ENCODE results near the gene RNF182.

RNF182 gene

DNA sequence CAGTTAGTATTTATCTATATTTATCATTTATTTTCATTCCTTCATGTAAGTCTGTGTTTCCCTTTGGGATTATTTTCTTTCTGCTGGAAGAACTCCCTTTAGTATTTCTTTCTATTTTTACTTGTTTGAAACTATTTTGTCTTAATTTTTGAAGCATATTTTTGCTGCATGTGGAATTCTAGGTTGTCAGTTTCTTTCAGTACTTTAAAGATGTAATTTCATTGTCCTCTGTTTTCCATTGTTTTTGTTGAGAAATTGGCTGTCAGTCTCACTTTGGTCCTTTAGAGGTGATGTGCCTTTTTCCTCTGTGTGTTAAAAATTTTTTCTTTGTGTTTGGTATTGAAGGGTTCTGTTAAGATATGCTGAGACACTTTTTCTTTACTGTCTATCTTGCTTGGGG, 17.1 kb downstream of the RNF182 start:
- no peaks in the 10 kb centered on the region for H3K9me2 ChIP-seq (replicated peaks; ENCODE audit: control insufficient read depth, low read length)
- H3K9me3 ChIP-seq (ENCODE audit: control insufficient read depth, insufficient read depth, low read length): 0 out of 2 replicates have a peak, but pooled peaks cover 4% of the 10 kb centered on the region
- H3K4me3 ChIP-seq (ENCODE audit: low read length): no peak overlapping the region
- H3K27ac ChIP-seq (ENCODE audit: low read depth, low read length): no peak overlapping the region
- no peaks in the 10 kb centered on the region for H3K36me3 ChIP-seq (ENCODE audit: control insufficient read depth, low read length)
- no peaks in the 10 kb centered on the region for H4K20me1 ChIP-seq (ENCODE audit: control insufficient read depth, insufficient read depth, low read depth, low read length)
- TF ChIP-seq, protein P1, sequence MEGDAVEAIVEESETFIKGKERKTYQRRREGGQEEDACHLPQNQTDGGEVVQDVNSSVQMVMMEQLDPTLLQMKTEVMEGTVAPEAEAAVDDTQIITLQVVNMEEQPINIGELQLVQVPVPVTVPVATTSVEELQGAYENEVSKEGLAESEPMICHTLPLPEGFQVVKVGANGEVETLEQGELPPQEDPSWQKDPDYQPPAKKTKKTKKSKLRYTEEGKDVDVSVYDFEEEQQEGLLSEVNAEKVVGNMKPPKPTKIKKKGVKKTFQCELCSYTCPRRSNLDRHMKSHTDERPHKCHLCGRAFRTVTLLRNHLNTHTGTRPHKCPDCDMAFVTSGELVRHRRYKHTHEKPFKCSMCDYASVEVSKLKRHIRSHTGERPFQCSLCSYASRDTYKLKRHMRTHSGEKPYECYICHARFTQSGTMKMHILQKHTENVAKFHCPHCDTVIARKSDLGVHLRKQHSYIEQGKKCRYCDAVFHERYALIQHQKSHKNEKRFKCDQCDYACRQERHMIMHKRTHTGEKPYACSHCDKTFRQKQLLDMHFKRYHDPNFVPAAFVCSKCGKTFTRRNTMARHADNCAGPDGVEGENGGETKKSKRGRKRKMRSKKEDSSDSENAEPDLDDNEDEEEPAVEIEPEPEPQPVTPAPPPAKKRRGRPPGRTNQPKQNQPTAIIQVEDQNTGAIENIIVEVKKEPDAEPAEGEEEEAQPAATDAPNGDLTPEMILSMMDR (IDR thresholded peaks at IDR 0.05; ENCODE audit: low read depth, low read length, poor library complexity, severe bottlenecking): no peak
- no peak for TF ChIP-seq EZH2phosphoT487 (IDR thresholded peaks at IDR 0.05; ENCODE audit: borderline replicate concordance, low read length)
- peaks cover 3% of the 10 kb centered on the region for H3K27me3 ChIP-seq (ENCODE audit: control insufficient read depth, low read length)
- no peaks in the 10 kb centered on the region for H3F3A ChIP-seq (ENCODE audit: control insufficient read depth, insufficient read depth)
- no peaks in the 10 kb centered on the region for H3K79me2 ChIP-seq (ENCODE audit: control insufficient read depth, low read length)
- H3K4me2 ChIP-seq (ENCODE audit: low read length): no peak overlapping the region
- no peaks in the 10 kb centered on the region for H3K4me1 ChIP-seq (ENCODE audit: control insufficient read depth, low read length)

DNA sequence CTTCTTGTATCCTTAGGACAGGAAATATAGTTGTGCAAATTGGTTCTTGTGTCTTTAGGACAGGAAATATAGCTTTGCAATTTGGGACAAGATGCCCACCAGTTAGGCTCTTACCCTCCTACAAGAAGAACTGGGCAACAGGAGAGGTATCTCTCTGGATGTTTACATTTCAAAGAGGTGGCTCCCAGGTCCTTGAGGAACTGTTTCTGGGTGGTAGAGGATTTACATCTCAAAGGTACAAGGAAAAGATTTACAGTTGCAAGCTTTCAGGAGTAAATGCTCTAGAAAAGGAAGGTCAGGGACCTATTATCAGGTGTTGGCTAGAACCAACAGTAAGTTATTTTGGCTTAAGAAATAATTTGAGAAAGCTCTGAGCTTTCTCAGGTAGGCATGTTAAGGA, 19.2 kb downstream of the RNF182 start:
- no peak overlapping the region for H3K4me2 ChIP-seq (ENCODE audit: low read length)
- TF ChIP-seq EZH2phosphoT487 (IDR thresholded peaks at IDR 0.05; ENCODE audit: borderline replicate concordance, low read length): no peak
- TF ChIP-seq, protein P1 (IDR thresholded peaks at IDR 0.05; ENCODE audit: low read depth, low read length, poor library complexity, severe bottlenecking): no peak
- no peaks in the 10 kb centered on the region for H4K20me1 ChIP-seq (ENCODE audit: control insufficient read depth, insufficient read depth, low read depth, low read length)
- H3K9me3 ChIP-seq (ENCODE audit: control insufficient read depth, insufficient read depth, low read length): peaks cover 8% of the 10 kb centered on the region; the same call in 1 of the 2 replicates
- no peak overlapping the region for H3K4me3 ChIP-seq (ENCODE audit: low read length)
- H3K79me2 ChIP-seq (ENCODE audit: control insufficient read depth, low read length): no peaks in the 10 kb centered on the region
- no peak overlapping the region for H3K27ac ChIP-seq (ENCODE audit: low read depth, low read length)
- H3F3A ChIP-seq (ENCODE audit: control insufficient read depth, insufficient read depth): no peaks in the 10 kb centered on the region
- H3K9me2 ChIP-seq (replicated peaks; ENCODE audit: control insufficient read depth, low read length): no peaks in the 10 kb centered on the region
- H3K36me3 ChIP-seq (ENCODE audit: control insufficient read depth, low read length): no peaks in the 10 kb centered on the region
- peaks cover 3% of the 10 kb centered on the region; the same call in 1 of the 2 replicates for H3K27me3 ChIP-seq (ENCODE audit: control insufficient read depth, low read length)
- no peaks in the 10 kb centered on the region for H3K4me1 ChIP-seq (ENCODE audit: control insufficient read depth, low read length)

DNA sequence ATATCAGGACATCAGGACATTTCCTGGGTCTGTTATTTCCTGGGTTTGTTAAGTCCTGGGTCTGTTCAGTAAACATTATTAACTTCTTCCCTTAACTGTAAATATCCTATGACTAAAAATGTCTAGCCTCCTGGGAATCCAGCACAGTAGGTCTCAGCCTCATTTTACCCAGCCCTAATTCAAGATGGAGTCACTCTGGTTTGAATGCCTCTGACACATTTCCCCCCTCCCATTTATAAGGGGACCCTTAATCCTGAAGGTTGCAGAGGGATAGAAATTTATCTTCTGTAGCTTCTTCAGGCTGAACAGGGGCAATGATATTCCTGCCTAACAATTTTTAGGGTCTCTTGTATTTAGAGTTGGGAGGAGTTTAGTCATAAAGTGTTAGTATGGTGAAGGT, 21.8 kb downstream of the RNF182 start:
- Histone ChIP-seq H3K4me1 (ENCODE audit: control insufficient read depth, low read length) (no peaks in the 10 kb centered on the region), H4K20me1 (ENCODE audit: control insufficient read depth, insufficient read depth, low read depth, low read length) (no peaks in the 10 kb centered on the region), H3K27me3 (ENCODE audit: control insufficient read depth, low read length) (no peaks in the 10 kb centered on the region), H3K4me2 (ENCODE audit: low read length) (no peak overlapping the region), H3K4me3 (ENCODE audit: low read length) (no peak overlapping the region), H3K9me2 (replicated peaks; ENCODE audit: control insufficient read depth, low read length) (no peaks in the 10 kb centered on the region), H3F3A (ENCODE audit: control insufficient read depth, insufficient read depth) (no peaks in the 10 kb centered on the region), H3K79me2 (ENCODE audit: control insufficient read depth, low read length) (no peaks in the 10 kb centered on the region), H3K9me3 (ENCODE audit: control insufficient read depth, insufficient read depth, low read length) (peaks cover 8% of the 10 kb centered on the region; the same call in 1 of the 2 replicates), H3K36me3 (ENCODE audit: control insufficient read depth, low read length) (no peaks in the 10 kb centered on the region), H3K27ac (ENCODE audit: low read depth, low read length) (no peak overlapping the region)
- no peak for TF ChIP-seq EZH2phosphoT487 (IDR thresholded peaks at IDR 0.05; ENCODE audit: borderline replicate concordance, low read length)
- TF ChIP-seq, protein P1 (IDR thresholded peaks at IDR 0.05; ENCODE audit: low read depth, low read length, poor library complexity, severe bottlenecking): no peak

Data from DOHH2 (cell line).